Subcutaneous abdominal adipose tissue (tissue), 5 donors: ENCODE data around the gene CLDN20.
A peak's percentile ranks its signal among the peaks of the same experiment; 100 is the strongest.
"Not testable (repeated sequence)": the region's sequence is repeated elsewhere in the genome, so short reads cannot be mapped to it uniquely, and the experiment has no call there.

Experiments used
- H3K27ac ChIP-seq: one replicate; pipeline ENCODE4 v1.7.0; 2013; ENCODE audit warnings: low read depth, mild to moderate bottlenecking, inconsistent platforms, low read length, moderate library complexity
- H3K27me3 ChIP-seq, 5 donors: one replicate each; pipeline ENCODE4 v1.7.0; 2013; ENCODE audit warnings: low read length in 5 of 5, inconsistent platforms in 1 of 5; ENCODE audit not compliant: control insufficient read depth in 5 of 5, insufficient read depth in 4 of 5
- H3K36me3 ChIP-seq, 5 donors: one replicate each; pipeline ENCODE4 v1.7.0; 2013; ENCODE audit warnings: low read length in 5 of 5; ENCODE audit not compliant: control insufficient read depth in 5 of 5, insufficient read depth in 5 of 5
- H3K4me1 ChIP-seq, 5 donors: one replicate each; pipeline ENCODE4 v1.7.0; 2013; ENCODE audit warnings: low read length in 5 of 5, mild to moderate bottlenecking in 3 of 5, moderate library complexity in 1 of 5; ENCODE audit not compliant: control insufficient read depth in 5 of 5, insufficient read depth in 5 of 5
- H3K4me3 ChIP-seq, 5 donors: one replicate each; pipeline ENCODE4 v1.7.0; 2013; ENCODE audit warnings: low read length in 5 of 5, low read depth in 1 of 5
- H3K9ac ChIP-seq, 5 donors: one replicate each; pipeline ENCODE4 v1.7.0; 2013; ENCODE audit warnings: low read length in 5 of 5, mild to moderate bottlenecking in 4 of 5, moderate library complexity in 3 of 5
- H3K9me3 ChIP-seq, 5 donors: one replicate each; pipeline ENCODE4 v1.7.0; 2013; ENCODE audit warnings: low read length in 5 of 5; ENCODE audit not compliant: control insufficient read depth in 5 of 5
- donor health status: healthy.
- donor health status: healthy.
- donor health status: healthy.
- donor health status: healthy.
- donor health status: healthy.

The CLDN20 gene

DNA sequence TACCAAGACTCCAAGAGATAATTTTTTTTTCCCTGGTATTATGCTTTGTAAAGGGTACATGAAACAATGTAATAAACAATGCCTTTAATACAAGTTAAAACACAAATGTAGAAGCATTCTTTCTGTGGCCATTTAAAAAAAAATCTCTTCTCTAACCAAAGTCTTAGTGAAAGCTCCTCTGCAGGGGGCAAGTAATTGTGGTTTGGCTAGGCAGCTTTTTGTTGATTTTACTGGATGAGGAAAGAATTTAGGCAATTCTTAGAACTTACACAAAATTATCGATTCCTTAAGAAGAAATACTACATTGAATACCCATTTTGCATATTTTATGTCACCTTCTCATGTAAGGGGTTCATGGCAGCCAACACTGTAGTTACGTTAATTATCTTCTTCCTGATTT is 38.1 kb downstream of the CLDN20 start:
- Histone ChIP-seq H3K4me3 (no peak overlapping the region), H3K4me1 (no peaks in the 10 kb centered on the region), H3K9me3 (no peaks in the 10 kb centered on the region), H3K36me3 (peaks cover 10 to 33% (median 17%) of the 10 kb centered on the region in 5 donors), H3K27me3 (no peaks in the 10 kb centered on the region), H3K27ac (no peak overlapping the region), H3K9ac (no peak overlapping the region)

DNA sequence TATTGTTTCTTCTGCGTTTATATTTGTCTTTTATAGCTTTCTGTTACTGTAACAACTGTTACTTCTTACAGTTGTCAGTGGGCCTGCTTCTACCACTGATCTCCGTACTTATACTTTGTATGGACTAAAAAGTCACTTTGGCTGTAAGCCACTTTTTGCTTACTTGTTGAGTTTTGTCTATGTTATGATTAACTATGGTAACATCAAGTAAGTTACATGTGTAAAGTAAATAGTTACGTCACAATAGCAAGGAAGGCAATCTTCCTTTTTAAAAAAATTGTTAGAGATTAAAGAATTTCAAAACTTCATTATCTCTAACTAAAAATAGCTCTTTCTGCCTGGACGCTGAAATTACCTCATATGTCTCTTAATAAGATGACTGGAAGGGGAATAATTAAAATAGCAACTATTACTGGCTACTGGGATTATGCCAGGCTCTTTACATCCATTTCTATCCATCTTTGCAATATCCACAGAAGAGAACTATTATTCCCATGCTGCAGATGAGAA is 39.6 kb downstream of the CLDN20 start:
- Histone ChIP-seq H3K9me3 (no peaks in the 10 kb centered on the region), H3K27ac (no peak overlapping the region), H3K36me3 (peaks cover 4 to 29% (median 14%) of the 10 kb centered on the region in 5 donors), H3K4me3 (no peak overlapping the region), H3K27me3 (no peaks in the 10 kb centered on the region), H3K4me1 (no peaks in the 10 kb centered on the region), H3K9ac (no peak overlapping the region)

DNA sequence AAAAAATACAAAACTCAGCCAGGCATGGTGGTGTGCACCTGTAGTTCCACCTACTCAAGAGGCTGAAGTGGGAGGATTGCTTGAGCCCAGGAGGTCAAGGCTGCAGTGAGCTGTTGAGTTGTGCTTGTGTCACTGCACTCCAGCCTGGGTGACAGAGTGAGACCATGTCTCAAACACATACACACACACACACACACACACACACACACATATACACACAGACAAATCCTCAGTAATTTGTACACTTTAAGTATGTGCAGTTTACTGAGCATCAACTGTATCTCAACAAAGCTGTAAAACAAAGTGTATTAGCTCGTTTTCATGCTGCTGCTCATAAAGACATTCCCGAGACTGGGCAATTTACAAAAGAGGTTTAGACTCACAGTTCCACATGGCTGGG is 43.1 kb downstream of the CLDN20 start:
- H3K9me3 ChIP-seq, result no peaks in the 10 kb centered on the region
- H3K27ac ChIP-seq, result no peak overlapping the region
- no peak overlapping the region for H3K9ac ChIP-seq
- H3K4me1 ChIP-seq, result no peaks in the 10 kb centered on the region
- H3K36me3 ChIP-seq, result peaks cover 9 to 26% (median 20%) of the 10 kb centered on the region in 5 donors
- H3K4me3 ChIP-seq, result no peak overlapping the region
- H3K27me3 ChIP-seq, result no peaks in the 10 kb centered on the region

DNA sequence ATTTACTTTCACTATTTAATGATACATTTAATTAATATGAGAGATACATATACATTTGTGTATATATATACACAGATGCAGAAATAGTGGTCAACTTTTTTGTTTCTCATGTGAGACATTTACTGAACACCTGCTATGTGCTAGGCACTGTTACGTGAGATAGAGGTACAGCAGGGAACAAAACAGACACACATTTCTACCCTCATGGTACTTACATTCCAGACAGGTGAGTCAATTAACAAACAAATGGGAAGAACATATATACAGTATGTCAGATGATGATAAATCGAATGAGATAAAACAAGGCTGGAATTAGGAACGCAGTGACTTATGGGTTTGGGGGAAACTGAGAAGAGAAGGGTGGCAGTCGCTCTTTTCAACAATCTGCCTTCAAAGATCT is 45.3 kb downstream of the CLDN20 start:
- no peak overlapping the region for H3K27ac ChIP-seq
- H3K27me3 ChIP-seq, result no peaks in the 10 kb centered on the region
- peaks cover 9 to 23% (median 13%) of the 10 kb centered on the region in 5 donors for H3K36me3 ChIP-seq
- H3K9me3 ChIP-seq, result no peaks in the 10 kb centered on the region
- H3K9ac ChIP-seq, result no peak overlapping the region
- peaks cover 0 to 9% (median 9%) of the 10 kb centered on the region in 5 donors for H3K4me1 ChIP-seq
- H3K4me3 ChIP-seq, result no peak overlapping the region

DNA sequence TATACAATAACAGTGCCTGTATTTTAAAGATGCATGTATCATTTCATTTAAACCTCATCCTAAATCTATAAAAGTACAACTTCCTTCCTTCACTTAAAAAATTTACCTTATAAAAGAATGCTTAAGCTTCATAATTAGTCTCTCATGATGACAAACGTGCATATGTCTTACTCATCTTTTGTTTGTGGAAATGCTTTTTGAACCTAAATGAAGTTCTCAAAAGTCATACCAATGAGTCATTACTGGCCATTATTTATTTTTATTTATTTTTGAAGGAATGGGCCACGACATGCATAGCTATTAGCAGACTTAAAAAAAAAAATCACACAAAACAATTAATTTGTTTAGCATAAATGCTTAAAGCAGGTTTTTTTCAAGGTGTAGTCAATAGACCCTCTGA is 46.8 kb downstream of the CLDN20 start:
- Histone ChIP-seq H3K27ac (no peak overlapping the region), H3K36me3 (peaks cover 9 to 20% (median 13%) of the 10 kb centered on the region in 5 donors), H3K9ac (no peak overlapping the region), H3K4me1 (peaks cover 6 to 20% (median 18%) of the 10 kb centered on the region in 5 donors), H3K27me3 (no peaks in the 10 kb centered on the region), H3K4me3 (no peak overlapping the region), H3K9me3 (no peaks in the 10 kb centered on the region)

DNA sequence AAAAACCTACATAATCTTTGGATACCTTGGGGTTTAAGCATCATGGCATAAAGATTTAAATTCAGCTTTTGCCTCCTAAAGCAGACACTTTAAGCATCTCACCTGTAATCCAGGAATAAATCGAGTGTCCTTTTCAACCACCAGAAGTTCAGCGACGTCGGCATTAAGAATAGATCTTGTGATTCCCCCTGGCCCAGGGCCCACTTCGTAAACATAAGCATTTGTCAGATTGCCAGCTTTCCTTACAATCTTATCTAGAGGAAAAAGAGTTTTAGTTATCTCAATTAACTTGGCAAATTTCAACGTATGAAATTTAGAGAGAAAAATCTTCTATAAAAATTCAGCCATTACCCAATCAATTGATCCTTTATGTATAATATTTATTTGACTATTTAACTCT is 47.3 kb downstream of the CLDN20 start:
- Histone ChIP-seq H3K27me3 (no peaks in the 10 kb centered on the region), H3K4me3 (no peak overlapping the region), H3K9ac (no peak overlapping the region), H3K4me1 (peaks cover 6 to 23% (median 18%) of the 10 kb centered on the region in 5 donors), H3K9me3 (no peaks in the 10 kb centered on the region), H3K36me3 (peaks cover 9 to 20% (median 13%) of the 10 kb centered on the region in 5 donors), H3K27ac (no peak overlapping the region)

DNA sequence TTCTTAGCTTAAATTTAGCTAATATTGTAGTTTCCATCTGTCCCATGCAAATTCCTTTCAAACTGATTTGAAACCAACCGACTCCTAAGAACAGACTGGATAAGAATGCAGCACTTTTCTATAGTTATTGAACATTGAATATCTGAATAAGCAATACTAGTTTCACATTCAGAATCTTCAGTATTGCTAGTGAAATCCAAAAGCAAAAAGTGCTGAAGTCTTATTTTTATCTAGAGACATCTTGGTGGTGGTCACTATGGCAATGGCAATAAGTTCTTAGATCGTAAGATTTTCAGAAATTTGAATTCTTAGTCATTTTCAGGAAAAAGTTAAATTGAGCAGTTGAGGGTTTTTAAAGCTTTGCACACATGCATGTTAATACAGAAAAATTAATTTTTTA is 47.8 kb downstream of the CLDN20 start:
- H3K27me3 ChIP-seq, result no peaks in the 10 kb centered on the region
- H3K9me3 ChIP-seq, result no peaks in the 10 kb centered on the region
- no peak overlapping the region for H3K4me3 ChIP-seq
- H3K27ac ChIP-seq, result no peak overlapping the region
- peaks cover 8 to 20% (median 13%) of the 10 kb centered on the region in 5 donors for H3K36me3 ChIP-seq
- no peak overlapping the region for H3K9ac ChIP-seq
- H3K4me1 ChIP-seq, result peaks cover 6 to 23% (median 18%) of the 10 kb centered on the region in 5 donors

DNA sequence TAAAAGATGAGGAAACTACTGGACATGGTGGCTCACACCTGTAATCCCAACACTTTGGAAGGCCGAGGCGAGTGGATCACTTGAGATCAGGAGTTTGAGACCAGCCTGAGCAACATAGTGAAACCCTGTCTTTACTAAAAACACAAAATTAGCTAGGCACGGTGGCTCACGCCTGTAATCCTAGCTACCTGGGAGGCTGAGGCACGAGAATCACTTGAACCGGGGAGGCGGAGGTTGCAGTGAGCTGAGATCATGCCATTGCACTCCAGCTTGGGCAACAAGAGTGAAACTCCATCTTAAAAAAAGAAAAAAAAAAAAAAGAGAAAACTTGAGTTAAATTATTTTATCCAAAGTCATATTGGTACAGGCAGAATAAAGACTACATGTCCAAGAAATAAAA is 49.1 kb downstream of the CLDN20 start:
- Histone ChIP-seq H3K36me3 (peaks cover 4 to 19% (median 5%) of the 10 kb centered on the region in 5 donors), H3K4me1 (peaks cover 6 to 23% (median 18%) of the 10 kb centered on the region in 5 donors)
- H3K4me3 ChIP-seq, H3K9me3 ChIP-seq, H3K27me3 ChIP-seq, H3K9ac ChIP-seq, H3K27ac ChIP-seq: not testable (repeated sequence)

DNA sequence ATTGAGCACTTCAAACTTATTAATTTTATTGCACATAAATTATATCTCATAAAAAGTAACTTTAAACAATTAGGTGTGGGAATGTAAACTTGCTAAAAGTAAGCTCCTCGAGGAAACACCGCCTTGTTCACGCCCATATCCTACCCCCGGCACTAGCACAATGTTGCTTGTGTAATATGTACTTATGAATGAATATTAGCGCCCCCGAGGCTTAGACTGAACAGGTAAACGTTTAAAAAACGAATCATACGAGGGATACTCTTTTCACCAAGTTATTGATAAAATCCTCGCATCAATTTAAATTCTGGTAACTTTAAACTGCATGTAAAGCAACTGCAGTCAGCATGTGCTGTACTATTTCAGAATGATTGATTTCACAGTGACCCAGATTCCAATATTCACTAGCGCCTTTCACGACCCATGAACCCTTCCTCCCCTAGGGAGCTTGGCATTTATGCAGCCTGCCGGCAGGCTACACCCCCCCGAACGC is 49.8 kb downstream of the CLDN20 start:
- Histone ChIP-seq H3K4me3 (peak overlapping the region; percentile 86 to 100 (median 98)), H3K9me3 (no peaks in the 10 kb centered on the region), H3K9ac (peak overlapping the region; percentile 63 to 93 (median 86)), H3K36me3 (peaks cover 4 to 13% (median 5%) of the 10 kb centered on the region in 5 donors), H3K27me3 (no peaks in the 10 kb centered on the region), H3K4me1 (peaks cover 6 to 23% (median 18%) of the 10 kb centered on the region in 5 donors), H3K27ac (peak overlapping the region; percentile 93)

DNA sequence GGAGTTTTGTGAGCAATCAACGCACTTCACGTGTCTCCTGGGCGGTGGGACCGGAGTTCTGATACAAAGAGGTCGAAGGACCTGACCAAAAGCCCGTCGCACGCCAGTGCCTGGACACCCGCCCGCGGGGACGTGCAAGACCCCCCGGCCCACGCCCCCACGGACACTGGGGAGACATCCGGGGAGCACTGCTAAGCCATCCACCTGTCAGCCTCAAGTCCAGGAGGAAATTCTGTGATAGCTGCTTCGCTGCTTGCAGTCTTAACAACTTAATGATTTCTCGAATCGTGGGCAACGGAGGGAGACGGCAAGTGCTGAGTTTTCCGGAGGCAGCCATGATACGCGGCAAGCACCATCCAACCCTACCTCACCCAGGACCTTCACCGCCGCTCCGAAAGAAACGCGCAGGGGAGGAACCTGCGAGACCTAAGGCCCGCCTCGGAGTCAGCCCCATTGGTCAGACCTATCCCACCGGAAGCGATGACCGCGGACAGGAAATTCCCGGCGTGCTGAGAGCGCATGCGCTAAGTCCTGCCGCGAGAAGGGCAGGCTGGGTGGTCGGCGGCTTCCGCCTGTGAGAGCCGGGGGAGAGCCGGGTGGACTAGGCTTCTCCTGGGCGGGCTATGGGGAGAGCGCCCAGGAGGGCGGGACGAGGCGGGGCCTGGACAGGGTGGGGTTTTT is 50.4 kb downstream of the CLDN20 start, which contains the start of gene TFB1M:
TSS of gene TFB1M (minus strand) at position 393 of the 681 bp plus-strand sequence. CDS start at position 337, 56 bp downstream.
- Histone ChIP-seq H3K27ac (peak within 1 kb of the TSS; percentile 93), H3K36me3 (peaks cover 2 to 11% (median 2%) of the 10 kb centered on the region in 5 donors), H3K9ac (peak within 1 kb of the TSS; percentile 73 to 93 (median 89)), H3K9me3 (no peaks in the 10 kb centered on the region), H3K27me3 (no peaks in the 10 kb centered on the region), H3K4me1 (peaks cover 6 to 23% (median 18%) of the 10 kb centered on the region in 5 donors), H3K4me3 (peak within 1 kb of the TSS; percentile 86 to 100 (median 98))
